GM12891 (cell line): Measurements from ENCODE around the gene UQCC3. TPM values are rescaled to one million over a fixed set of nuclear protein-coding genes. Genes with fewer than 3 reads are reported as not detected.
A peak's percentile ranks its signal among the peaks of the same experiment; 100 is the strongest.

Experiments used
- DNase-seq: peaks from one replicate; pipeline ENCODE4 v3.0.0; 2011; ENCODE audit warnings: low spot score; ENCODE audit not compliant: insufficient read length
- FAIRE-seq: peaks from 2 replicates; lab custom pipeline; 2011; peaks lifted over from hg19 to GRCh38; lab: Jason Lieb, UNC
- PAX5 ChIP-seq: IDR thresholded peaks from 2 replicates; pipeline ENCODE4 v1.6.1; 2011; ENCODE audit warnings: low read length, moderate library complexity, mild to moderate bottlenecking; ENCODE audit not compliant: insufficient read depth, severe bottlenecking
- POLR2A ChIP-seq: IDR thresholded peaks from 2 replicates; pipeline ENCODE4 v1.6.1; 2011; ENCODE audit warnings: low read depth, low read length, control low read depth
- POLR2AphosphoS5 ChIP-seq: IDR thresholded peaks from 2 replicates; pipeline ENCODE4 v1.6.1; 2011; ENCODE audit warnings: low read depth, low read length, control low read depth
- POU2F2 ChIP-seq: IDR thresholded peaks from 2 replicates; pipeline ENCODE4 v1.6.1; 2011; ENCODE audit warnings: low read depth, mild to moderate bottlenecking, control low read depth, low read length, moderate library complexity
- SPI1 ChIP-seq: IDR thresholded peaks from 2 replicates; pipeline ENCODE4 v1.6.1; 2011; ENCODE audit warnings: low read depth, low read length, control low read depth
- TAF1 ChIP-seq: IDR thresholded peaks from 2 replicates; pipeline ENCODE4 v1.6.1; 2011; ENCODE audit warnings: low read depth, low read length, control low read depth
- polyA plus RNA-seq: library from polyadenylated mRNA; unstranded; fragments of >200 nt; gene quantifications from one replicate; pipeline ENCODE4 v1.2.1, GENCODE V29; 2012; ENCODE audit warnings: low read depth, missing spikeins, inconsistent platforms; ENCODE audit not compliant: missing spikeins

UQCC3 gene
- 8.1 TPM for polyA plus RNA-seq

GRCh38 chr11:62671608-62672389, at the start of gene UQCC3, which contains the start of gene LBHD1:
Gene UQCC3, plus strand, starts transcription at chr11:62671673. Its CDS starts 73 bp downstream, at chr11:62671746.
Gene LBHD1, minus strand, starts transcription at chr11:62672267. Its CDS starts 2,236 bp downstream, at chr11:62670031.
- TF ChIP-seq TAF1 (peak; percentile 64), PAX5 (no peak), POLR2A (peak; percentile 89), SPI1 (no peak), POU2F2 (peak; percentile 73; the same call in 1 of the 2 replicates), POLR2AphosphoS5 (peak; percentile 94)
- DNase-seq (peak; percentile 85), FAIRE-seq (peak; percentile 41)

GRCh38 chr11:62622476-62623089, 48.9 kb upstream of the UQCC3 start:
- FAIRE-seq = no peak
- no peak for TF ChIP-seq TAF1
- TF ChIP-seq POLR2A = no peak
- TF ChIP-seq SPI1 = no peak
- no peak for TF ChIP-seq POU2F2
- no peak for DNase-seq

GRCh38 chr11:62627713-62628112, 43.8 kb upstream of the UQCC3 start:
- TF ChIP-seq SPI1 = no peak
- no peak for TF ChIP-seq POLR2A
- no peak for TF ChIP-seq POLR2AphosphoS5
- TF ChIP-seq PAX5 = no peak
- TF ChIP-seq TAF1 = no peak
- TF ChIP-seq POU2F2 = no peak
- DNase-seq = no peak
- FAIRE-seq = no peak

GRCh38 chr11:62632492-62632891, 39.0 kb upstream of the UQCC3 start:
- FAIRE-seq (no peak), DNase-seq (no peak)
- TF ChIP-seq PAX5 = no peak
- TF ChIP-seq POU2F2 = no peak
- TF ChIP-seq POLR2A = no peak
- no peak for TF ChIP-seq POLR2AphosphoS5

- TF ChIP-seq SPI1 = no peak
- no peak for TF ChIP-seq TAF1
- TF ChIP-seq PAX5 = no peak
- no peak for TF ChIP-seq POU2F2
- no peak for TF ChIP-seq POLR2A
- TF ChIP-seq POLR2AphosphoS5 = no peak
- FAIRE-seq (no peak), DNase-seq (no peak)
Observed at GRCh38 chr11:62644220-62644619, 27.3 kb upstream of the UQCC3 start.

- FAIRE-seq (peak; percentile 28), DNase-seq (no peak)
- TF ChIP-seq POLR2AphosphoS5 = no peak
- TF ChIP-seq TAF1 = no peak
- TF ChIP-seq POLR2A = no peak
- no peak for TF ChIP-seq PAX5
- TF ChIP-seq SPI1 = no peak
- no peak for TF ChIP-seq POU2F2
Observed at GRCh38 chr11:62645671-62645945, 25.9 kb upstream of the UQCC3 start.

- FAIRE-seq (peak; percentile 94), DNase-seq (peak; percentile 100)
- TF ChIP-seq POLR2A (peak; percentile 81), PAX5 (peak; percentile 35), SPI1 (no peak), POLR2AphosphoS5 (peak; percentile 84), POU2F2 (peak; percentile 77), TAF1 (peak; percentile 92)
Observed at GRCh38 chr11:62645946-62646824, 25.3 kb upstream of the UQCC3 start, which contains the start of gene GANAB. Gene GANAB, minus strand, starts transcription at chr11:62646613. Its CDS starts 14 bp downstream, at chr11:62646599.

GRCh38 chr11:62646825-62647608, 24.5 kb upstream of the UQCC3 start:
- no peak for FAIRE-seq

More at GRCh38 chr11:62646825-62647608, 24.5 kb upstream of the UQCC3 start:
- DNase-seq = no peak
- TF ChIP-seq PAX5 (no peak), POU2F2 (no peak), POLR2A (no peak), SPI1 (no peak), TAF1 (no peak), POLR2AphosphoS5 (no peak)
